Measurements from ENCODE around the gene ARHGAP5. TPM values are rescaled to one million over a fixed set of nuclear protein-coding genes. Genes with fewer than 3 reads are reported as not detected.

The ARHGAP5 gene
- total RNA-seq, 1 donor from 2014 or later, result 167 TPM

- peaks cover 1% of the 10 kb centered on the region for H3K36me3 Mint-ChIP-seq
- H3K27ac Mint-ChIP-seq, result no peak overlapping the region
- no peaks in the 10 kb centered on the region for H3K27me3 Mint-ChIP-seq (ENCODE audit: low read depth)
- peaks cover 48% of the 10 kb centered on the region for H3K4me1 Mint-ChIP-seq
- no peak for TF ChIP-seq CTCF (IDR thresholded peaks at IDR 0.05; ENCODE audit: unreplicated experiment)
- H3K9me3 Mint-ChIP-seq, result no peaks in the 10 kb centered on the region
- no peak overlapping the region for H3K4me3 Mint-ChIP-seq
- no peak for DNase-seq (ENCODE audit: low spot score in 2 of 2, unreplicated experiment in 2 of 2)
Observed at GRCh38 chr14:32081901-32082300, 4.8 kb downstream of the ARHGAP5 start.

GRCh38 chr14:32083315-32083624 is 6.2 kb downstream of the ARHGAP5 start:
- Mint-ChIP-seq H3K9me3 (no peaks in the 10 kb centered on the region), H3K4me3 (no peak overlapping the region), H3K27ac (peak overlapping the region; percentile 12), H3K4me1 (peaks cover 59% of the 10 kb centered on the region), H3K36me3 (peaks cover 1% of the 10 kb centered on the region), H3K27me3 (ENCODE audit: low read depth) (no peaks in the 10 kb centered on the region)
- no peak for DNase-seq (ENCODE audit: low spot score in 2 of 2, unreplicated experiment in 2 of 2)
- no peak for TF ChIP-seq CTCF (IDR thresholded peaks at IDR 0.05; ENCODE audit: unreplicated experiment)

- DNase-seq (ENCODE audit: low spot score in 2 of 2, unreplicated experiment in 2 of 2), result no peak
- Mint-ChIP-seq H3K36me3 (peaks cover 1% of the 10 kb centered on the region), H3K4me3 (no peak overlapping the region), H3K4me1 (peaks cover 64% of the 10 kb centered on the region), H3K27me3 (ENCODE audit: low read depth) (no peaks in the 10 kb centered on the region), H3K9me3 (no peaks in the 10 kb centered on the region), H3K27ac (no peak overlapping the region)
- no peak for TF ChIP-seq CTCF (IDR thresholded peaks at IDR 0.05; ENCODE audit: unreplicated experiment)
Observed at GRCh38 chr14:32083789-32084188, 6.7 kb downstream of the ARHGAP5 start.

GRCh38 chr14:32085182-32085844 is 8.2 kb downstream of the ARHGAP5 start:
- DNase-seq (ENCODE audit: low spot score in 2 of 2, unreplicated experiment in 2 of 2), result no peak
- peaks cover 56% of the 10 kb centered on the region for H3K4me1 Mint-ChIP-seq
- no peaks in the 10 kb centered on the region for H3K9me3 Mint-ChIP-seq
- peaks cover 1% of the 10 kb centered on the region for H3K36me3 Mint-ChIP-seq
- TF ChIP-seq CTCF (IDR thresholded peaks at IDR 0.05; ENCODE audit: unreplicated experiment), result no peak
- no peak overlapping the region for H3K4me3 Mint-ChIP-seq
- H3K27me3 Mint-ChIP-seq (ENCODE audit: low read depth), result no peaks in the 10 kb centered on the region
- H3K27ac Mint-ChIP-seq, result peak overlapping the region; percentile 52

GRCh38 chr14:32085845-32086383 is 8.8 kb downstream of the ARHGAP5 start:
- Mint-ChIP-seq H3K4me3 (no peak overlapping the region), H3K4me1 (peaks cover 50% of the 10 kb centered on the region), H3K27ac (peak overlapping the region; percentile 23)

More at GRCh38 chr14:32085845-32086383, 8.8 kb downstream of the ARHGAP5 start:
- DNase-seq (ENCODE audit: low spot score in 2 of 2, unreplicated experiment in 2 of 2), result no peak
- no peaks in the 10 kb centered on the region for H3K27me3 Mint-ChIP-seq (ENCODE audit: low read depth)
- no peaks in the 10 kb centered on the region for H3K9me3 Mint-ChIP-seq
- H3K36me3 Mint-ChIP-seq, result peaks cover 7% of the 10 kb centered on the region
- no peak for TF ChIP-seq CTCF (IDR thresholded peaks at IDR 0.05; ENCODE audit: unreplicated experiment)

All from mesothelial cell of epicardium (in vitro differentiated cells).